Measurements from ENCODE around the gene ECSCR.
A peak's percentile ranks its signal among the peaks of the same experiment; 100 is the strongest.

ECSCR gene

DNA sequence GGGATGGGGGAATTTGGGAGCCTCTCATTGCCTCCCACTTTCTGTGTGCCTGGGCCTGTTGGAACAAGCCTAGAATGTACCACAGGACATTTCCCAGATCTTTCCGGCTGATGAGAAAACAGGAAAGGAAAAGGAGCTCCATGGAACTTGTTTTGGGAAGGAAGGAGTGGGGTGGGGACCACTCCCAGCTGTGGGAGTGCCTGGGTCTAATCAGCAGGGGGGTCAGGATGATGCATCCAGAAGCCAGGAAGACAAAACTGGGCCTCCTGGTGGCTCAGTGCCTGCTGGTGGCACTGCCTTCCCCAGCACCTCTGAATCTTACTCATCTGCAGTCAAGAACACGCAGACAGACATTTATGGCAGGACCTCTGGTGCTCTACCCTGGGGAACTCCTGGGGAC, 11.0 kb upstream of the ECSCR start:
- DNase-seq: no peak

- DNase-seq: no peak
These were observed 10.6 kb upstream of the ECSCR start for GRCh38 chr5:139473105-139473504.

DNA sequence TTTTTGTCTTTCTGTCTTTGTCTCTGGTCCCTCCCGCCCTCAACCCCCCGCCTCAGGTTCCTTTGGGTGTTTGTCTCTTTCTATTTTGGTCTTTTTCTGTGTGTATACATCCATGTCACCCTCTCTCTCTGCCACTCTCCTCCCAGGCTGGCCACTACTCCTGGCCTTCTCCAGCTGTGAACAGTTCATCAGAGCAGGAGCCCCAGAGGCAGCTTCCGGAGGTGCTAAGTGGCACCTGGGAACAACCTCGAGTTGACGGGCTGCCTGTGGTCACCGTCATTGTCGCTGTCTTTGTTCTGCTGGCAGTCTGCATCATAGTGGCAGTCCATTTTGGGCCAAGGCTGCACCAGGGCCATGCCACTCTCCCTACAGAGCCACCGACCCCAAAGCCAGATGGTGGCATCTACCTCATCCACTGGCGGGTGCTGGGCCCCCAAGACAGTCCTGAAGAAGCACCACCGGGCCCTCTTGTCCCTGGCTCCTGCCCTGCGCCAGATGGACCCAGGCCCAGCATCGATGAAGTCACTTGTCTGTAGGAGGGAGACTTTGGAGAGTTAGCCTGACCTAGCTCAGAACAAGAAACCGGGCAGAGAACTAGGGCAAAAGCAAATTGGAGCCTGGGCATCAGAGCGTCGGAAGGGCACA, 10.0 kb upstream of the ECSCR start:
- no peak for DNase-seq

DNA sequence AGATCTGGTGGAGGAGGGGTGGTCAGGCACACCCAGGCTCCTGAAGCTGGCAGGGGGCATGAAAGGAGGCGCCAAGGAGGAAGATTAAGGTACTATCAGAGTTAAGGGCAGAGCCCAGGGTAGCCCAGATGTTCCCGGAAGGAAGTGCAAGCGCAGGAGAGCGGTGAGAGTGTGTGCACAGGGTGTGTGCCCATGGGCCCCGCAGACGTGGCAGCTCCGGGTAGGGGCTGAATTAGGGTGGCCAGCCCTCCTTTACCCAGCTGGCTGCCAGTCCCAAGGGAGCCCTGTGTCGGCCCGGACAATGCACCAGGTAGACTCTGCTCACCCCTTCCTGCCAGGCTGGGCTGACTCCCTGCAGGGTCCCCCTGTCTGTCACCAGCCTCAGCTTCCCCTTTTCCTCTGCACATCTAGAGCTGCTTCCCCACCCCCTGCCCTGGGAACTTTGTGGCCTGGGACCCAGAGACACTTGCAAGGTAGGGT, 8.3 kb upstream of the ECSCR start, which contains the start of gene SMIM33:
Gene SMIM33 (plus strand): TSS at position 184 of the 480 bp plus-strand sequence. CDS start 118 bp downstream, at position 302.
- DNase-seq: peak in 5 of 6 experiments; percentile 7 to 49 (median 27)

GRCh38 chr5:139468421-139468931, 5.9 kb upstream of the ECSCR start:
- no peak for DNase-seq

DNA sequence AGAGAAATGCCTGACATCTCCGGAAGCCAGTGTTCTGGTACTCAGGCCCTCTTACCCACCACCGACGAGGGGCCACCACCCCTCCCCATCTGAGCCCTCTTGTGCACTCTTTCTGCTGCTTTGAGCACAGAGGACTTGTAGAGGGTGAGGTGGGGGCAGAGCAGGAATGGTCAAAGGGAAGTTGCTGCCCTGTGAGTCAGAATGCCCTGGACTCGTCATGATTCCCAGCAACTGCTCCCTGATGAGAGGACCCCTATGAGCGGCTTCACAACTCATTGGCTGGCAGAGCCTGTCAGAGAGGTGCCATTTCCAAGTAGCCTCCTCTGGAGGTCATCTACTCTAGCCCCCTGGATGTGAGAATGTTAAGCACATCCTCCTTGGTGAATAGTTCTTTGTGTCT, 845 bp downstream of the ECSCR start:
- no peak for DNase-seq

GRCh38 chr5:139461176-139461575, 1.4 kb downstream of the ECSCR start:
- DNase-seq: no peak

DNA sequence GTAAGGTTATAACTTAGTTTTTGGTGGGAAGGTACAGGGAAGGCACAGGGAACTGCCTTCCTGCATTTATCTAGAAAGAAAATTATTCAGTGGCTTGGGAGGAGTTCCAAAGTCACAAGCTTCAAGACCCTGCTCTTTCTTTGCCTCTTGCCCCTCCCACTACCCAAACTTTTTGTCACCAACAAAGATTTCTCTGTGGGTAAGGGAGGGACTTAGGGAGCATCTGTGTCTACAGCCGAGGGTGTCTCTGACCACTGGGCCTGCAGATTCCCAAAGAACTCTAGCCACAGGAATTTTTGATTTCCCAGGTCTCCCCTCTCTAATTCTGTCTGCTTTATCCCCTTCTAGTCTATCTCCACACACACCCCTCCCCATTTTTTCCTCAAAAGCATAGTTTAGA, 2.1 kb downstream of the ECSCR start:
- DNase-seq: no peak

GRCh38 chr5:139459451-139459934, 3.0 kb downstream of the ECSCR start:
- DNase-seq: peak in 1 of 6 experiments; percentile 37

DNA sequence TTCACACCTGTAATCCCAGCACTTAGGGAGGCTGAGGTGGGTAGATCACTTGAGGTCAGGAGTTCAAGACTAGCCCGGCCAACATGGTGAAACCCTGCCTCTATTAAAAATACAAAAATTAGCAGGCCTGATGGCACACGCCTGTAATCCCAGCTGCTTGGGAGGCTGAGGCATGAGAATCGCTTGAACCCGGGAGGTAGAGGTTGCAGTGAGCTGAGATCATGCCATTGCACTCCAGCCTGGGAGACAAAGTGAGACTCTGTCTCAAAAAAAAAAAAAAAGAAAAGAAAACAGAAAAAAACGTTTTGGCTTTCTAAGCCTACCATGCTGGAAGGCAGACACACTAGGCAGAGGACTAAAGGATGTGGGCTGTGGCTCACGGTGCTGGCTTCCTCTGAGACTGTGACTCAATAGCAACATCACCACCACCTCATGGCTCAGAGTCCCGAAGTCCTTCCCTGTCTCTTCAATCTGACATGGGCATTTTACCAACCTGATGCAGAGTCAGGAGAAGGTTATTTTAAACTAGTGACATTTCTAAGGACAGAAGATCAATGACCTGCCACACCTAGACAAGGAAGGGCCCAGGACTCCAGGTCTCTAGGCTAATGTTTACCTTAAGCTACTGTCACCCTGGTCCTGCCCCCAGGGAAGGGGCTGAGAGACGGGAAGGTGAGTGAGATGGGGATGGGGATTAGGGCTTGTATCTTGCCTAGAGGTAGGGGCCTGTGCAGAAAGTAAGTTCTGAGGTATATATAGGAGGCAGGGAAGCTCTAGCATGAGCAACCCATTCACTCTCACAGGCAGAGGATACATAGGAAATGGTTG, 3.7 kb downstream of the ECSCR start:
- DNase-seq: peak; percentile 51 to 86 (median 78)

- no peak for DNase-seq
These were observed 4.8 kb downstream of the ECSCR start for GRCh38 chr5:139457653-139458306.

DNA sequence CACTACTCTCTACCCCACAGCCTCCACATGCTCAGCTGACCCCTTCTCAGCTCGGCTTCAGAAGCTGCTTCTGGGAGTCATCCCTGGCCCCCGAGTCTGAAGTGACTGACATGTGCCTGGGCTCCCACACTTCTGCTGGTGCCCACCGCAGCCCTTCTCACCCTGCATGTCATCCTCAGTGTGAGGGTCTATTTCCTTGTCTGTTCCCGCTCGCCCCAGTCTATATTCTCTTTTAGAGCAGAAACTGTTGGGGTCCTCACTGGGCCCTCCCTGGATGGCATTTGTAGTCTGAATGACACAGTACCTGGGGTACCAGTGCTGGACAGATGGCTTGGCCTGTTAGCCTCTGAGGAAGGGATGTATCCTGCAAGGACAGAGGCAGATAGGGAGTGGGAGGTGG, 5.3 kb downstream of the ECSCR start:
- DNase-seq: no peak

DNA sequence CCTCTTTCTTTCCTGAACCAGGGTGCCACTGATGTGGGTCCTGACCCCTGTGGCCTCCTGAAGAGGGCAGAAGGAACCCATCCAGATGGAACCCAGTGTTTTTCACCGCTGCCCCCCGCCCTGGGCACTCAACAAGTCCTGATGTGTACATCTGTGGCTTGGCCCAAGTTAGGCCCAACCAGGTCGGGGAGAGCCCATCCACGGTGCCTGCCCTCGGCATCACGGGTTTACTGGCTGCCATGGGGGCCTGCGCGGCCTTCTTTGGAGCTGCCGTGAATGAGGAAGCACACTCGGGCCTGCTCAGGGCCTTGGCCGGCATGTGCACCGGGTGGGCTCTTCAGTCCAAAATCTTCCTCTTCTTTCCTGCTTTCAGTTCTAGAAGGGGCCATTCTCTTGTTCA, 5.8 kb downstream of the ECSCR start:
- no peak for DNase-seq

GRCh38 chr5:139454568-139455290, 7.8 kb downstream of the ECSCR start:
- no peak for DNase-seq

- peak in 1 of 6 experiments; percentile 16 for DNase-seq
These were observed 8.6 kb downstream of the ECSCR start for GRCh38 chr5:139453683-139454567.

DNA sequence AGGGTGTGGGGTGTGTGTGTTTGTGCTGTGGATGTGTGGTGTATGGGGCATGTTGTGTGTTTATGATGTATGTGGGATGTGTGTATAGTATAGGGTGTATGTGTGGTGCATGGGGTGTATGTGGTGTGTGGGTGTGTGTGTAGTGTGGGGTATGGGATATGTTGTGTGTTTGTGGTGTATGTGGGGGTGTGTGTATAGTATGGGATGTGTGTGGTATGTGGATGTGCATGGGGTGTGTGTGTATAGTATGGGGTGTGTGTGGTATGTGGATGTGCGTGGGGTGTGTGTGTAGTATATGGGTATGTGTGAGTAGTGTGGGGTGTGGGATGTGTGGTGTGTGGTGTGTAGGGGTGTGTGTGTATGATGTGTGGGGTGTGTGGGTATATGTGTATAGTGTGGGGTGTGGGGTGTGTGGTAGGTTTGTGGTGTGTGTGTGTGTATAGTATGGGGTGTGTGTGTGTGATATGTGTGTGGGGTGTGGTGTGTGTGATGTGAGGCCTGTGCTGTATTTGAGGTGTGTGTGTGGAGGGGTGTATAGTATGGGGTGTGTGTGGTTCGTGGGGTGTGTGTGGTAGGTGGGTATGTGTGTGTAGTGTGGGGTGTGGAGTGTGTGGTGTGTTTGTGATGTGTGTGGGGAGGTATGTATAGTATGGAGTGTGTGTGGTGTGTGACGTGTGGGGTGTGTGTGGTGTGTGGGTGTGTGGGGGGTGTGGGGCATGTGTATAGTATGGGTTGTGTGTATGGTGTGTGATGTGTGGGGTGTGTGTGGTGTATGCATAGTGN, 10.5 kb downstream of the ECSCR start:
- DNase-seq: no peak

GRCh38 chr5:139451176-139451575, 11.4 kb downstream of the ECSCR start:
- DNase-seq: no peak

DNA sequence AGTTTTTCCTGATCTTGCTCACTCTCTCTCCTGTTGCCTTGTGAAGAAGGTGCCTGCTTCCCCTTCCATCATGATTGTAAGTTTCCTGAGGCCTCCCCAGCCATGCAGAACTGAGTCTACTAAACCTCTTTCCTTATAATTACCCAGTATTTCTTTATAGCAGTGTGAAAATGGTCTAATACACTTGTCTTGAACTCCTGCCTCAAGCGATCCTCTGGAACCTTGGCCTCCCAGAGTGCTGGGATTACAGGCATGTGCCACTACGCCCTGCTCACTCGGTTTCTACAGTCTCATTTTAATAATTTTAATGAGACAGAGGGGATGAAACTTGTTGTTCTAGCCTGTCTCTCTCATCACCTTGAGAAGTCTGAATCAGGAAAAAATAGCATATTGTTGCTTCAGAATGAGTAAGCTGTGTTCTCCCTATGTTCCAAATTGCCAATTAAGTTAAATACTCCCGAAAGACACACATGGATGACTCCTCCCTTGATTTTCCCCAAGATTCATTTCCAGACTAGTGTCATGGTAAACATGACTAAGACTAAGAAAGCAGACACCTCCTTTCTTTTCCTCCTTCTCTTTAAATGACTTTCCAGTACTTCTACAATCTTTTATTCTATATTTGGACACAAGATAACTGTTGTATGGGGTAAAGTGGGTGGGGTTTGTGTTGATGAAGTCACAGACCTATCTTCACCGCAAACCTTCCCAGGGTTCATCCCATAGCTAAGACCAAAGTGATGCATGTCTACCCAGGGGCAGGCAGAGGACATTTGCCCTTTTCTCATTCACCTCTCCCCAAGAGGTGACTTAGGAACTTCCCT, 15.4 kb downstream of the ECSCR start:
- DNase-seq: no peak

GRCh38 chr5:139445325-139446170, 17.0 kb downstream of the ECSCR start:
- no peak for DNase-seq
